ENCODE results near the gene KCNH5.

- TF ChIP-seq CTCF (conservative IDR thresholded peaks at IDR 0.05; ENCODE audit: low read length) (no peak), EZH2phosphoT487 (IDR thresholded peaks at IDR 0.05; ENCODE audit: borderline replicate concordance, low read depth, low read length) (no peak)
Observed at GRCh38 chr14:62914873-62915272, 130.4 kb downstream of the KCNH5 start.

Data from OCI-LY7 (cell line).